Stimulated activated CD4-positive, alpha-beta T cell treated with anti-CD3 and anti-CD28 coated beads, Interleukin-4, amount 100 ng/mL, for 4 hours (primary cell): ENCODE results near the gene SENP6.
A peak's percentile ranks its signal among the peaks of the same experiment; 100 is the strongest.

ENCODE experiments used
- DNase-seq, 2 experiments: peaks; one replicate each; pipeline ENCODE4 v3.0.0-alpha.2; 2020

SENP6 gene

DNA sequence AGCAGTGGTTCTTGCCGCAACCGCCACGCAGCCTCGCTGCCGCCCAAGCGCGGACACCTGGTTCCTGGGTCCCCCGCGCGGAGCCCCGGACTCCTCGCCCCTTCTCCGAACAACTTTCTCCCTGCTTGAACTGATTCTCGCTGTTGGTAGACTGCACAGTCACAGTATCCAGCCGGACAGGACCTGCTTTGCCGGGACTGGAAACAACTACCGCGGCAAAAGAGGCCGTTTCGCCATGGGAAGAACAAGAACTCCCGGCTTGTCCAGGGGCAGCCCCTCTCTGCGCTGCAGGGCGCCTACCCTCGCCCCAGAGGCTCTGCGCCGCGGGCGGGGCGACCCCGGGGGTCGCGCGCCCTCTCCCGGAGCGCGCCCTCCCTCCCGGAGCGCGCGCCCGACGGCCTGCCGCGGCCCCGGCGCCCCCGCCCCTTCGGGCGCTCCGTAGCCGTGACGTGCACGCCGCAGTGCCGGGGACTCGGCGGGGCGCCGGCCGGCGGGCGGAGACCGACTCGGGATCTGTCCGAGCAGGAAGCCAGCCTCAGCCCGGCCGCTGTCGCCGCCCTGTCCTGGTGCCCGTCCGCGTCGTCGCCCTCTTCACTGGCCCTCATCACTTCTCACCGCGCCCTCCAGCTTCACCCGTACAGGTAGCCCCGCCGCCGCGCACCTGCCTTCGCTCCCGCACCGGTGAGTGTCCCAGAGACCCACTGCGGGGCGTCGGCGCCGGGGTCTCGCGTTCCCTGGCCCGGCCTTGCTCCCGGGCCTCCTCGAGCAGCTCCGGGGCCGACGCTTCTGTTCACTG, 147.3 kb downstream of the SENP6 start, which contains the start of gene MYO6:
MYO6 (plus strand) TSS at position 497 of the 796 bp plus-strand sequence. CDS start 68,309 bp downstream, outside the sequence.
- peak; percentile 3 to 31 for DNase-seq

- DNase-seq = no peak
Observed at GRCh38 chr6:75751443-75751842, 149.8 kb downstream of the SENP6 start.

- no peak for DNase-seq
Observed at GRCh38 chr6:75752365-75752764, 150.7 kb downstream of the SENP6 start.

- DNase-seq = no peak
Observed at GRCh38 chr6:75755704-75756103, 154.0 kb downstream of the SENP6 start.

DNA sequence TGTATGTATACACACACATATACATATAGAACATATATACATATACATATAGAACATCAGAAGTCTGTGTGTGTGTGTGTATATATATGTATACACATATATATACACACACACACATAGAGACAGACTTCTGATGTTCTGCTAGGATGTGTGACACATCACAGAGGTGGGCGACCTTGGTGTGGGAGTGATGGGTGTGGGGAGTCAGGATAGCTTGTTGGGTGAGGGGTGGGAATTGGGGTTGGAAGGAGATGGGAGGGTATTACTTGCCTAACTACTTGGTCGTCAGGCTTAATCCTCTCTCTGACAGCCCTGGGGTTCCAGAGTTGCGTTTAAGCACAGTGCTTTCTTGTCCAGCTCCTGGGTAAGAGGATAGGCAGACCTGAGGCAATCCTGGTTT, 155.6 kb downstream of the SENP6 start:
- no peak for DNase-seq

DNA sequence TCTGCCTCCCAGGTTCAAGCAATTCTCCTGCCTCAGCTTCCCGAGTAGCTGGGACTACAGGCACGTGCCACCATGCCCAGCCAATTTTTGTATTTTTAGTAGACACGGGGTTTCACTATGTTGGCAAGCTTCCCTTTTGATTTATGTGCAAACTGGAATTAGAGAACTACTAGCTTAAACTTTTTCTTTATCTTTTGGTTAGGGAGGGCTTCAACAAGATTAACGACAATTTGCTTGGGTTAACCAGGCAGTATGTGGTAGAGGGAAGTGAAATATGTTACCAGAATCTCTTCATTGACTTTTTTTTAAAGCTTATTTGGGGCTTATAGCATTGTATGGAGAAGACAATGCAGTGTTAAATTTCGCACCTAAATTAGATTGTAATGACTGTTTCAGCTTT, 156.4 kb downstream of the SENP6 start:
- DNase-seq = no peak

DNA sequence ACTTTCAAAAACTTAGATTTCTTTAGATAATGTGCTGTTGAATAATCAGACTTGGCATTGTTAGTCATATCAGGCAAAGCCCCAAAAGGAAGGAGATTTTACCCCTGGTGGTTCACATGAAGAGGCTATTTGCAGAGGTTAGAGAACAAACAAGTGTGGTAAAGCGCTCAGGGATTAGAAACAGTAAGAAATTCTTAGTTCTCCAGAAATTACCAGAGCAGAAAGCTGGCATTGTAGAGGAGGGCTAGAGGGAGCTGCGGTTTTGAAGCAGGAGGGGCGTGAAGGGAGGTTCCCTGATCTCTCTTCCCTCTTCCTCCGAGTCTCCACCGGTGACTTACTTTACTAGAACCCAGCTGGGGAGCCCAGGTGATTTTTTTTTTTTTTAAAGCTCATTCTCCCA, 157.5 kb downstream of the SENP6 start:
- DNase-seq = no peak

- DNase-seq = no peak
Observed at GRCh38 chr6:75760320-75760719, 158.6 kb downstream of the SENP6 start.

- DNase-seq = no peak
Observed at GRCh38 chr6:75761489-75761888, 159.8 kb downstream of the SENP6 start.

DNA sequence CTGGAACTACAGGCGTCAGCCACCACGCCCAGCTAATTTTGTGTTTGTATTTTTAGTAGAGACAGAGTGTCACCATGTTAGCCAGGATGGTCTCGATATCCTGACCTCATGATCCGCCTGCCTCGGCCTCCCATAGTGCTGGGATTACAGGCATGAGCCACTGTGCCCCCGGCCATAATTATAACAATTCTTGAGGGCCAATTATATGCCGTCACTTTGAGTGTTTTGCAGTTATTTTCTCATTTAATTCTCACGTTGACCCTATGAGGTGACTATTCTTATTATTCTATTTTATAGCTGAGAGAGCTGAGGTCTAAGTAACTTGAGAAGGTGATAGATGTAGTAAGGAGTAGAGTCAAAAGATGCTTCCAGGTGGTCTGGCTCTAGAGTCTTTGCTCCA, 160.4 kb downstream of the SENP6 start:
- no peak for DNase-seq

GRCh38 chr6:75766387-75766786, 164.7 kb downstream of the SENP6 start:
- no peak for DNase-seq
